ENCODE results near the gene SYK.
"Not testable (repeated sequence)": the region's sequence is repeated elsewhere in the genome, so short reads cannot be mapped to it uniquely, and the experiment has no call there.

SYK gene

GRCh38 chr9:90870621-90871326, 69.2 kb downstream of the SYK start:
- in situ Hi-C loops (cut with MboI; ENCODE audit: low sequenced_read_pairs): loop anchor here (10.0 to 25.0 kb wide), 2 partner anchors 658 to 726 kb away; no protein-coding TSS in a partner anchor

- in situ Hi-C loops (cut with MboI; ENCODE audit: low sequenced_read_pairs): loop anchor here (10.0 to 25.0 kb wide), 2 partner anchors 659 to 727 kb away; no protein-coding TSS in a partner anchor
These were observed 69.8 kb downstream of the SYK start for GRCh38 chr9:90871327-90871935.

DNA sequence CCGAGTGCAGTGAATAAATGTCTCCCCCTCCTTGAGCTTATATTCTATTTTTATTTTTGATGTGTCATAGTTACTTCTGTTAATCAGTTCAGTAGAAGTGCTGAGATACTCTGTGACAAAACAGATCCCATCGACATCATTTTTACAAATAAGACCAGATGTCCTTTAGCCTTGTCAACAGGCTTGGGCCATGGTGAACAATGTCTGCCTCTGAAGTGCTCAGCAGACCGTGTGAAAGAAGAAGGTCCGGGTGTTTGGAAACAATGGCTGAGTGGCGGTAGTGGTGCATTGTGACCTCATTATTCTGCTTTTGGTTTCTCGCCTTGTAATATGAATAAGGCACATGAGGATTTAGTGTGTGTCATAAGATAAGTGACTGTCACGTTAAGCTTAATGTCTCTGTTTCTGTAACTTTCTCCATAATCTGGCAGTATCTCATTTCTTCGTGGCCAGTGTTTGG, 71.2 kb downstream of the SYK start:
- in situ Hi-C loops (cut with MboI; ENCODE audit: low sequenced_read_pairs): loop anchor here (10.0 to 25.0 kb wide), 2 partner anchors 661 to 728 kb away; no protein-coding TSS in a partner anchor

DNA sequence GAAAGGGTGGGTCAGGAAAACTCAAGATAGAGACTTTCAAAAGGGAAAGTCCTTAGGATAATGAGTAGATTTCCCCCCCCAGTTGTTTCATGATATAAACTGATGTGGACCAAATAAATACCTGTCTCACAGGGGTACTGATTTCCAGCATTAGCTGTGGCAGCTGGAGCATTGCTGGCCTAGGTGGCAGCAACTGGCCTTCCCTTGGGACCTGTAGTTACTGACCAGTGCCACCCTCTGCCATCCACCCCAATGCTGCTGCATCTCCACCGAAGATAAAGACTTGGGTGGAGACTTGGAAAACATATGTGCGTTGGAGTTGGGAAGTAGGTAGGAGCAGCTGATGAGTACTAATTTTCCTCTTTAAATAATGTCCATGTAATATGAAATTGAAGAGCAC, 71.8 kb downstream of the SYK start:
- in situ Hi-C loops (cut with MboI; ENCODE audit: low sequenced_read_pairs): loop anchor here (10.0 to 25.0 kb wide), 2 partner anchors 661 to 729 kb away; no protein-coding TSS in a partner anchor

DNA sequence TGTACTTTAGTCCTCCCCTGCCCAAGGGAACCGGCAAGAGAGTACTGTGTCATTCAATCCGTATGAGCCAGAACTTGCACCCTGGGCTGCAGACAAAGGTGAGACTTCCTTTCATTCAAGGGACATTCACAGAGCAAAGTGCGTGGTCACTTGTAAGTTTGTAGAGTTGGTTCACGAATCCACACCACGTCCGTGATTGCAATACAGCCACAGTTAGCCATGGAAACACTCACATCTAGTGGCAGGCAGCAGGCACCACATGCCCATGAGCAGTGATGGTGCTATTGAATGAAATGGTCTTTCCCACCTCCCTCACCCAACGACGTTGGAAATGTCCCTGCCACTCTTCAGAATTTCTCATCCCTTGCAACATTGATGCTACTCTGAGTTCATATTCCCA, 72.6 kb downstream of the SYK start:
- in situ Hi-C loops (cut with MboI; ENCODE audit: low sequenced_read_pairs): loop anchor here (10.0 to 25.0 kb wide), 2 partner anchors 662 to 729 kb away; no protein-coding TSS in a partner anchor

GRCh38 chr9:90878562-90878961, 76.9 kb downstream of the SYK start:
- in situ Hi-C loops (cut with MboI; ENCODE audit: low sequenced_read_pairs): loop anchor here (10.0 kb wide), 1 partner anchor 734 kb away; no protein-coding TSS in a partner anchor

- in situ Hi-C loops (cut with MboI; ENCODE audit: low sequenced_read_pairs): no loop called here
These were observed 78.4 kb downstream of the SYK start for GRCh38 chr9:90880066-90880465.

GRCh38 chr9:90880669-90881068, 79.0 kb downstream of the SYK start:
- in situ Hi-C loops (cut with MboI; ENCODE audit: low sequenced_read_pairs): no loop called here

- in situ Hi-C loops (cut with MboI; ENCODE audit: low sequenced_read_pairs): no loop called here
These were observed 80.0 kb downstream of the SYK start for GRCh38 chr9:90881648-90882047.

DNA sequence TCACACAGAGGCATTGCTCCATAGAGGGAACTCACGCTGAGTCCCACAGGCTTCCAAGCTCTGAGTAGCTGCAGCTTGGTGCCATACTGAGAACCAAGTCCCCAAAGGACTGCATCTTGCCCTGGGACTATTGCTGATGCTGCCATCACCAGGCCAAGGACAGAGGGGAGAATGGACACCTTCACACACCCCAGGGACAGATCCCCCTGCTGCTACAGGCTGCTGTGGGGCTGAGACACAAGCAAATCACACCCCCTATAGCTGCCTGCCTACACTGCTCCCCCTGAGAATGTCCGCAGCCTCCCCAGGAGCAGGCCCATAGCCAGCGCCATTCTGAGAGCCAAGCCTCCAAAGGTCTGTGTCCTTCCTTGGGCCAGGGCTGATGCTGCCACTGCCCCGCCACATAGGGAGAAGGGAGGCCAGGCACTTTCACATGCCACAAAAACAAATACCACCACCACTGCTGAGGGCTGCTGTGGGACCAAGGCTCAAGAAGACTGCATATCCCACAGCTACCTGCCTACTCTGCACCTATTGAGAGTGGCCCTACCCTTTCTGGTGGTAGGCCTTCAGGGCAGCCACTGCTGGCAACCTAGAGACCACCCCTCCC, 81.5 kb downstream of the SYK start:
- in situ Hi-C loops (cut with MboI; ENCODE audit: low sequenced_read_pairs): no loop called here

DNA sequence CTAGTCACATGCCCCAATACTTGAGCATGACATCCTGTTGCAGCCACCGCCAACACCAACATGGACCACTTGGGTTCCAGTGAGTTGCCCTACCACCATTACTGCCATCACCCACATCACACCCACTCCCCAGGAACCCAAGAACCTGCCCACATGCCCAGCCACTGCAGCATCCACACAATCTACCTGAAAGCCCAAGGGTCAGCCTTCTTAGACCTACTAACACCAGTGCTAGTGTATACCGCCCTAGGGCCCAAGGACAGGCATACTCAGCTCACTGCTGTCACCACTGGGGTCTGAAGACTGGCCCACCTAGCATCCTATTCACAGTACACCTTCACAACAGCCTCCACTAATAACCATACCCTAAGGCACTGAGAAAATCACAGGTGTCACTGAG, 82.0 kb downstream of the SYK start:
- in situ Hi-C loops (cut with MboI; ENCODE audit: low sequenced_read_pairs): no loop called here

DNA sequence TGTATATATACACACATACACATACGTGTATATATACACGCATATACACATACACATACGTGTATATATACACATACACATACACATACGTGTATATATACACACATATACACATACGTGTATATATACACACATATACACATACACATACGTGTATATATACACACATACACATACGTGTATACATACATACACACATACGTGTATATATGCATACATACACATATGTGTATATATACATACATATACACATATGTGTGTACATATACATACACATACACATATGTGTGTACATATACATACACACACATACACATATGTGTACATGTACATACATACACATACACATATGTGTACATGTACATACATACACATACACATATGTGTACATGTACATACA, 82.6 kb downstream of the SYK start:
- in situ Hi-C loops (cut with MboI; ENCODE audit: low sequenced_read_pairs): no loop called here

GRCh38 chr9:90886868-90887267, 85.2 kb downstream of the SYK start:
- in situ Hi-C loops (cut with MboI; ENCODE audit: low sequenced_read_pairs): not testable (repeated sequence)

GRCh38 chr9:90888941-90889340, 87.3 kb downstream of the SYK start:
- in situ Hi-C loops (cut with MboI; ENCODE audit: low sequenced_read_pairs): no loop called here

- in situ Hi-C loops (cut with MboI; ENCODE audit: low sequenced_read_pairs): no loop called here
These were observed 88.7 kb downstream of the SYK start for GRCh38 chr9:90890146-90890810.

GRCh38 chr9:90891308-90892040, 89.9 kb downstream of the SYK start:
- in situ Hi-C loops (cut with MboI; ENCODE audit: low sequenced_read_pairs): no loop called here

- in situ Hi-C loops (cut with MboI; ENCODE audit: low sequenced_read_pairs): no loop called here
These were observed 91.3 kb downstream of the SYK start for GRCh38 chr9:90892918-90893317.

GRCh38 chr9:90893706-90894105, 92.1 kb downstream of the SYK start:
- in situ Hi-C loops (cut with MboI; ENCODE audit: low sequenced_read_pairs): no loop called here

DNA sequence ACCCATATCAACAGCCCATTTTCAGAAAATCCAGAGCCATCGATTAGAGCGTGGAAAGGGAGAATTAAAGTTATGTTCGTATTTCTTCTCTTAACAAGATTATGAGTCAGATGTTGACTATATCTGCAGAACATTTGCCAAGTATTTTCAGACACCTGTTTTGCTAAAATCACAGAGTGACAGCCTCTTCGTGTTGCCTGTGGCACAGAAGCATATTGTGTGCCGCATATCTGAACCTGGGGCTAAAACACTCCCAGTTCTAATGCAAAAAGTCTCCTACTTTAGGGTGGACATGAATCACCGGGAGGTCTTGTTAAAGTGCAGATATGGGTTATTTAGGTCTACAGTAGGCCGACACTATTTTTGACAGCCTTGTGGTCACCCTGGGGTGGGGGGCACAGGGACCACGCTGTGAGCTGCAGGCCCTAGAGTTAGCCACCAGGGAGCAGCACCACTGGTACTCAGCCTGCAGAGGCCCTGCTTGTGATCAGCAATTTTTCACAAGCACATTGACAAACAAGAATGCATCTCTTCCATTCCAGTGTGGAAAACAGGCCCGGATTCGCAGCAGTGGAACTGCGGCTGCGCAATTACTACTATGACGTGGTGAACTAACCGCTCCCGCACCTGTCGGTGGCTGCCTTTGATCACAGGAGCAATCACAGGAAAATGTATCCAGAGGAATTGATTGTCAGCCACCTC, 93.5 kb downstream of the SYK start:
- in situ Hi-C loops (cut with MboI; ENCODE audit: low sequenced_read_pairs): no loop called here

DNA sequence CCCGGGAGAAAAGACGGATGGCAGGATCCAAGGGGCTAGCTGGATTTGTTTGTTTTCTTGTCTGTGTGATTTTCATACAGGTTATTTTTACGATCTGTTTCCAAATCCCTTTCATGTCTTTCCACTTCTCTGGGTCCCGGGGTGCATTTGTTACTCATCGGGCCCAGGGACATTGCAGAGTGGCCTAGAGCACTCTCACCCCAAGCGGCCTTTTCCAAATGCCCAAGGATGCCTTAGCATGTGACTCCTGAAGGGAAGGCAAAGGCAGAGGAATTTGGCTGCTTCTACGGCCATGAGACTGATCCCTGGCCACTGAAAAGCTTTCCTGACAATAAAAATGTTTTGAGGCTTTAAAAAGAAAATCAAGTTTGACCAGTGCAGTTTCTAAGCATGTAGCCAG, 94.2 kb downstream of the SYK start:
- in situ Hi-C loops (cut with MboI; ENCODE audit: low sequenced_read_pairs): no loop called here
